Gastrocnemius medialis (tissue), 4 donors: ENCODE measurements around the gene CCDC185.

Experiments
- POLR2A ChIP-seq, 2 donors: fragments of 450-650 bp; IDR thresholded peaks; one replicate each; pipeline ENCODE4 v1.6.1; 2017; ENCODE audit warnings: antibody characterized with exemption in 2 of 2, mild to moderate bottlenecking in 2 of 2, moderate library complexity in 2 of 2
- TF ChIP-seq, protein P1 (sequence below), 5 experiments: fragments of 450-650 bp in 3 of 5; fragments of 200-600 bp in 2 of 5; sonication (generic) in 2 of 5; IDR thresholded peaks in 4 of 5; conservative IDR thresholded peaks in 1 of 5; 1 replicate in 4 of 5; 2 replicates in 1 of 5; pipeline ENCODE4 v1.5.1; 2016 to 2019; ENCODE audit warnings: antibody characterized with exemption in 5 of 5, mild to moderate bottlenecking in 3 of 5, moderate library complexity in 3 of 5

DNA sequence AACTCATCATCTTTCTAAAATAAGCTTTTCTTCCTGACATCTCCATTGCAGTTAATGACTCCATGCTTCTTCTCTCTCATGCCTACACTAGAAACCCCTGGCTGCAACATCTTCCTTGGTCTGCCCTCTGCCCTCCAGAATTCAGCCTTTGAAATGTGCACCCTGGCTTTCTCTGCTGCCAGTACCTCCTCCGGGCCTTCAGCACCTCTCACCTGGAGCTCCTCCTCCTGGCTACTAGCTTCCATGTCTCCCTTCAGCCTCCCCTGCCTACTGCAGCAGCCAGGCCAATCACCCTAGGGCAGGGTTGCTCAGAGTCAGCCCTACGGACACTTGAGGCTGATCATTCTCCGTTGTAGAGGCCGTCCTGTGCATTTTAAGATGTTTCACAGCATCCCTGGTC is 47.5 kb upstream of the CCDC185 start:
- TF ChIP-seq POLR2A (IDR thresholded peaks at IDR 0.05) = no peak
- TF ChIP-seq, protein P1, sequence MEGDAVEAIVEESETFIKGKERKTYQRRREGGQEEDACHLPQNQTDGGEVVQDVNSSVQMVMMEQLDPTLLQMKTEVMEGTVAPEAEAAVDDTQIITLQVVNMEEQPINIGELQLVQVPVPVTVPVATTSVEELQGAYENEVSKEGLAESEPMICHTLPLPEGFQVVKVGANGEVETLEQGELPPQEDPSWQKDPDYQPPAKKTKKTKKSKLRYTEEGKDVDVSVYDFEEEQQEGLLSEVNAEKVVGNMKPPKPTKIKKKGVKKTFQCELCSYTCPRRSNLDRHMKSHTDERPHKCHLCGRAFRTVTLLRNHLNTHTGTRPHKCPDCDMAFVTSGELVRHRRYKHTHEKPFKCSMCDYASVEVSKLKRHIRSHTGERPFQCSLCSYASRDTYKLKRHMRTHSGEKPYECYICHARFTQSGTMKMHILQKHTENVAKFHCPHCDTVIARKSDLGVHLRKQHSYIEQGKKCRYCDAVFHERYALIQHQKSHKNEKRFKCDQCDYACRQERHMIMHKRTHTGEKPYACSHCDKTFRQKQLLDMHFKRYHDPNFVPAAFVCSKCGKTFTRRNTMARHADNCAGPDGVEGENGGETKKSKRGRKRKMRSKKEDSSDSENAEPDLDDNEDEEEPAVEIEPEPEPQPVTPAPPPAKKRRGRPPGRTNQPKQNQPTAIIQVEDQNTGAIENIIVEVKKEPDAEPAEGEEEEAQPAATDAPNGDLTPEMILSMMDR (IDR thresholded peaks at IDR 0.05 in 4 of 5, conservative IDR thresholded peaks at IDR 0.05 in 1 of 5) = no peak
